ENCODE measurements around the gene ADAM12.
"Not testable (repeated sequence)": the region's sequence is repeated elsewhere in the genome, so short reads cannot be mapped to it uniquely, and the experiment has no call there.

ADAM12 gene

GRCh38 chr10:126196281-126196680 is 192.0 kb downstream of the ADAM12 start:
- in situ Hi-C loops (cut with HindIII; ENCODE audit: low sequenced_read_pairs) = no loop called here

DNA sequence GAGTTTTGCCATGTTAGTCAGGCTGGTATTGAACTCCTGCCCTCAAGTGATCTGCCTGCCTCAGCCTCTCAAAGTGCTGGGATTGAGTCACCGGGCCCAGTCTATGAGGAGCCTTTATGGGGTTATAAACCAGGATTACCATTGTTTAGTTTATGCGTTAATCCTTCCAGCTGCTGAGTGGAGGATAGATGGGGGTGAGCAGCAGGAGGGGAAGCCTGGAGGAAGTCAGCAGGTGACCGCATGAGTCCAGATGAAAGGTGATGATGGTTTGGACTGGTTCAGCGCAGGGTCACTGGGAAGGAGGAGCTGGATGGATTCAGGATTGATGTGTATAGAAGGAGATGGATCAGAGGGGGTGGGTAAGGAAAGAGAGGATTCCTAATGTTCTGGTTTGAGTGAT is 197.1 kb downstream of the ADAM12 start:
- in situ Hi-C loops (cut with HindIII; ENCODE audit: low sequenced_read_pairs) = no loop called here

DNA sequence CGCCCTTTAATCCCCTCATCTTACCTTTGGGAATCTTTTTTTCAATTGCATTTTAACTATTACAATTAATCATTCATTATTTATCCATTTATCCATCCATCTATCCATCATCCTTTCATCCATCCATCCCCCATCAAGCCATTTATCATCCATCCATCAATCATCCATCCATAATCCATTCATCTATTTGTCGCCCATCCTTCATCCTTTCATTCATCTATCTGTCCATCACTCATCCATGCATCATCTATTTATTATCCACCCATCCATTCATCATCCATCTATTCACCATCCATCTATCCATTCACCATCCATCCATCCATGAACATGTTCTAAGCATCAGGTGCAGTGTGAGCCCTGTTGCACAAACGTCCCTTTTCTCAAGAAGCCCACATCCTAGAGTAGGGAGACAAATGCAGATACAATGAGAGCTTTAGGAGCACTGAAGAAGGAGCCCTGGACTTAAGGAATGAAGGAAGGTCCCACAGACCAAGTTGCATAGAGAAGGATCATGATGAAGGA is 199.5 kb downstream of the ADAM12 start:
- in situ Hi-C loops (cut with HindIII; ENCODE audit: low sequenced_read_pairs) = no loop called here

DNA sequence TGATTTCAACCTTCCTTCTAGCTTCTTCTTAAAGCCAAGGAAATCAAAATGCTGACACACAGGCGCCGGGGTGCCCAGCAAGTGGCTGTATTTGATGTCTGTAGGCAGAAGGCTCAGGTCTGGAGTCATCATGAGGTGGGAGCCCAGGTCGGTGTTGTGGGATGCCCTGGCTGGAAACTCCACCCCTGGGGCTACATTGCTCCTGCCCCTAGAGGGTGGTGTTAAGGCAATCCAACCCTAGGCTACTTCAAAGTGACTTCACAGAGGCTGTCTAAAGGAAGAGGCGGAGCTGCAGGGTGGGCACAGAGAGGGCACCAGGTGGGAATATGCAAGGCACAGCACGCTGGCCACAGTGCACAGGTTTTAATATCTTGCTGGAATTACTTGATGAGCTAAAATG is 200.9 kb downstream of the ADAM12 start:
- in situ Hi-C loops (cut with HindIII; ENCODE audit: low sequenced_read_pairs) = no loop called here

- in situ Hi-C loops (cut with HindIII; ENCODE audit: low sequenced_read_pairs) = no loop called here
Measured at GRCh38 chr10:126186766-126187165, 201.5 kb downstream of the ADAM12 start.

GRCh38 chr10:126185676-126186447 is 202.4 kb downstream of the ADAM12 start:
- in situ Hi-C loops (cut with HindIII; ENCODE audit: low sequenced_read_pairs) = no loop called here

DNA sequence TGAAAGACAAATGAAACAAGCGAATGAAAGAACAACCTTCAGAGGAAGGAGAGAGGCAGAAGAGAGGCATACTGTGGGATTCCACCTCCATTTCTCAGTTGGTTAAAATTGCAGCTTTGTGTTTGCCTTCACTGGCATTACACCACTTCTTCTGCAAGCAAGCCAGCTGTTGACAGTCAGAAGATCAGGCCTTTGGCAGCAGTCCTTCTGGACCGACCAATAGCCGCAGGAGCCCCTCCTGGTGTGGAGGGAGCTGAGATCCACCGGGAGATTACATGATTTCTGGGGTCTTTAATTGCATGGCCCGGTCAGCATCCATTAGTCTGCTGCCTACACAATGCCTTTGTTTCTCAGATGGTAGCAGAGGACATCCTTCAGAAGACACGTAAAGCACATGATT is 206.7 kb downstream of the ADAM12 start:
- in situ Hi-C loops (cut with HindIII; ENCODE audit: low sequenced_read_pairs) = no loop called here

- in situ Hi-C loops (cut with HindIII; ENCODE audit: low sequenced_read_pairs) = no loop called here
Measured at GRCh38 chr10:126179637-126180036, 208.6 kb downstream of the ADAM12 start.

GRCh38 chr10:126177417-126178030 is 210.8 kb downstream of the ADAM12 start:
- in situ Hi-C loops (cut with HindIII; ENCODE audit: low sequenced_read_pairs) = no loop called here

DNA sequence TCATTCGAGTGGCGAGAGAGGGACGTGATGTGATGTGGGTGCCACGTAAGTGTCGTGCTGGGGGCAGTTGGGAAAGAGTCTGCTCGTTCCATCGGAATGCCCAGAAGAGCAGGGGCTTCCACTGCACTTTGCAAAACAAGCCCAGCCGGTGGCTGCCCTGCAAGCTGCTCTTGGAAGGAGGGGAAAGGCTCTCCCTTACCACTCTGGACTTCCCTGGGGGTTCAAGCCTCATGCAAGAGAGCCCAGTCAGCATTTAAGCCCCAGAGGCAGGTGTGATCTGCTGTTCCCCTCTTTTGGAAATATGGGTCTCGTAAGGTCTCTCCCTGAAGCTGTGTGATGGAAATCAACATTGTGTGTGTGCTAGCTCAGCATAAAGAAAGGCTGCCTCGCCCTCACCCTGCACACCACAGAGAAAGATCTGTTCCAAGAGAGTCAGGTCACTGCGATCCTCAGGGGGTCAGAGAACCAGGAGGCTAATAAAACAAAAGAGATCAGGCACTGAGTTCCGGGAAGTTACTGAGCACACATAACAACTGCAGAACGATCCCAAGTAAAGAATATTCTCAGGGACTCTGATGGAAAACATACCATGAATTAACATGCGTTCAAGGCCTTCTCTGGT is 212.5 kb downstream of the ADAM12 start:
- in situ Hi-C loops (cut with HindIII; ENCODE audit: low sequenced_read_pairs) = no loop called here

DNA sequence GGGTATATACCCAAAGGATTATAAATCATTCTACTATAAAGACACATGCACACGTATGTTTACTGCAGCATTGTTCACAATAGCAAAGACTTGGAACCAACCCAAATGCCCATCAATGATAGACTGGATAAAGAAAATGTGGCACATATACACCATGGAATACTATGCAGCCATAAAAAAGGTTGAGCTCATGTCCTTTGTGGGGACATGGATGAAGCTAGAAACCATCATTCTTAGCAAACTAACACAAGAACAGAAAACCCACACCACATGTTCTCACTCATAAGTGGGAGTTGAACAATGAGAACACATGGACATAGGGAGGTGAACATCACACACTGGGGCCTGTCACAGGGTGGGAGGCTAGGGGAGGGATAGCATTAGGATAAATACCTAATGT is 215.5 kb downstream of the ADAM12 start:
- in situ Hi-C loops (cut with HindIII; ENCODE audit: low sequenced_read_pairs) = not testable (repeated sequence)

DNA sequence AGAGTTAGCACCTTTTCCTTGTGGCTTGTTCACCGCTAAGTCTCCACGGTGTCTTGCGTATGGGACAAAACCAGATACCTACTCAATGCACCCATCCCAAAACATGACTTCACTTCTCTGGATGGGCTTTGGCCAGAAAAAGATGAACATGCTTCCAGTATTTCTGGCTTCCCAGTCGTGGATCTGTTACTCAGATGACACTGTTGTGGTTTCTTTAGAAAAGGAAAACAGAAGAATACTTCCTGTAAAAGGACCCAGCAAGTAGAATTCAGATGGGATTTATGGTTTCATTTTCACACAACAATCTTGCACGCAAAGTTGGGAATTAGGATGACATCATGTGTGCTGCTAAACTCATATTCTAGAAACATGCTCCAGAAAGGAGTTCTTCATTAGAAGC is 216.7 kb downstream of the ADAM12 start:
- in situ Hi-C loops (cut with HindIII; ENCODE audit: low sequenced_read_pairs) = no loop called here

- in situ Hi-C loops (cut with HindIII; ENCODE audit: low sequenced_read_pairs) = no loop called here
Measured at GRCh38 chr10:126170776-126171175, 217.5 kb downstream of the ADAM12 start.

- in situ Hi-C loops (cut with HindIII; ENCODE audit: low sequenced_read_pairs) = no loop called here
Measured at GRCh38 chr10:126170371-126170770, 217.9 kb downstream of the ADAM12 start.

DNA sequence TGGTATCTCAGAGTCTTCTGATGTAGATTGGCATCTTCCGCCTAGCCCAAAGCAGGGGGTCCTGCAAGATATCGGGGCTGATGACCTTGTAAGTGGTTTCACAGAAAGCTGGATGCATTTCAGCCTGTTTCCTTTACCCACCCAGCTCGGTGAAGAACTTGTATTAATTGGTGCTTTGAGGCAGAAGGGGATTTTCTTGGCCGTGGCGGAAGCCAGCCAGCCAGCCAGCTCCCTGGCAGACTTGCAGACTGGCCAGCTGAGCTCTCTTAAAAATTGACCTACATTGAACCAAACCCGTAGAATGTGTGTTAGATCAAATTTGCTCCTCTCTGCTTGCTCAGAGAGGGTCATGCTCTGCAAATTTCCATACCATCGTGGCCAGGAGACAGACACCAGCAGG is 218.4 kb downstream of the ADAM12 start:
- in situ Hi-C loops (cut with HindIII; ENCODE audit: low sequenced_read_pairs) = no loop called here

DNA sequence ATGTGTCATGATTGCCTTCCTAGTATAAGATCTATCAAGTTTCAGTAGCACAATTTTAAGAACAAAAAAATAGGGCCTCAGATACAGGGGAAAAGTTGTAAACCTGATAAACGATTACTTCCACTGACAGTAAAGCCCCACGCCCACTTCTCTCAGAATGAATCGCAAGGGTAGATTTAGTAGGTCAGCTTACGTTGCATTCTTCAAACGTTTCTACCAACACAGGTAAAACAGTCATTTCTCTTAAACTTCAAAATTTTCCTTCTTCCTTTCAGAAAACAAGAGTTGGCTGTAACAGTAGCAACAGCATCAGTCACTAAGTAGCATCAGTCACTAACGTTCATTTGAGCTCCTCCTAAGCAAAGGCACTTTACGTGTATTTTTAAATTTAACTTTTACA is 221.5 kb downstream of the ADAM12 start:
- in situ Hi-C loops (cut with HindIII; ENCODE audit: low sequenced_read_pairs) = no loop called here

- in situ Hi-C loops (cut with HindIII; ENCODE audit: low sequenced_read_pairs) = no loop called here
Measured at GRCh38 chr10:126165874-126166273, 222.4 kb downstream of the ADAM12 start.

DNA sequence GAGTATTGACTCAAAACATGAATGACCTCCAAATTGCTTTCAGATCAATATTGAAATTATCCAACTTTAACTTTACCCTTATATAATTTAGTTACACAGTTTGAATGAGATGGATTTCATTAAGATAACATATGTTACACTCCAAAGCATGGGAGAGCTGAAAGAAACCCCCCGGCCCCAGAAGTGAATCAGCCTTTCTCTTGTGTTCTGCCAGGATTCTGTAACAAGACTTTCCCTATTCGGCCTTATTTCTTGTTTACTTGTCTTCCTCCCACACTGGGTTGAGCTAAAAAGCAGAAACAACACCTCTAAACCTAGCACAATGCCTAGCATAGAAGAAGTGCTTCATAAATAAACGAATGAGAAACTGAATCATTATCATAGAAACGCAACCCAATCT is 224.8 kb downstream of the ADAM12 start:
- in situ Hi-C loops (cut with HindIII; ENCODE audit: low sequenced_read_pairs) = no loop called here

DNA sequence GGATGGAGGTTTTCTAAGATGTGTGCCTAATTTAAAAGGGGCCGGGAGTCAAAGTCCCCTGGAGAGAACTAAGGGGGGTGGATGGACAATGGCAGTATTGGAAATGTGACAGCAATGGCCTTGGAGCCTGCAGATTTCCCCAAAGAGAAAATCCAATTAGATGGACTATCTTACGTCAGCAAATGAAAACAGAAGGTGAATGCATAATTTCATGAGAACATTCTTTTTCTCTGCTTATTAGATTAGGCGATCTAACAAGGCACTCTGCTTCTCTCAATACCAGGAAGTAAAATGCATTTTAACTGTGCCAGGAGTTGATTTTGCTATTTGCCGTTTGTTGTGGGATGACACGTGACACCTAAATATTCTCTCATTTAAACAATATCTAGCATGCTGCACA is 226.6 kb downstream of the ADAM12 start:
- in situ Hi-C loops (cut with HindIII; ENCODE audit: low sequenced_read_pairs) = no loop called here

GRCh38 chr10:126160971-126161630 is 227.2 kb downstream of the ADAM12 start:
- in situ Hi-C loops (cut with HindIII; ENCODE audit: low sequenced_read_pairs) = no loop called here

DNA sequence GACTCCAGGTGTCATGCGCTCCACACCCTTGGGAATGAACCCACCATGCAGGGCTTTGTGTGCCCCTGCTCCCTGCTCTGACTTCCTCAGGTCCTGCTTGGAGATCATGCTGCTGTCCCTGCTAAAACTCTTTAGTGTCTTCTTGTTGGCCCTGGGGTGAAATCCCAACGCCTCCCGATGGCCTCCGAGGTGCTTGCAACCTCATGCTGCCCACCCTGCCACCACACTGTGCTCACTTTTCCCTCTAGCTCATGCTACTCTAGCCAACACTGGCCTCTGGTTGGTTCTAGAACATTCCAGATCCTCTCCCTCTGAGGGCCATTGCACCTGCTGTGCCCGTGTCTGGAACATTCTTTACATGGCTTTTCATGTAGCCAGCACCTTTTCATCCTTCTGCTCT is 227.7 kb downstream of the ADAM12 start:
- in situ Hi-C loops (cut with HindIII; ENCODE audit: low sequenced_read_pairs) = no loop called here
